Retinal pigment epithelial cell (primary cell): ENCODE data around the gene IQGAP2.

Experiments used
- DNase-seq: peaks from one replicate; pipeline ENCODE4 v3.0.0-alpha.2; 2010; ENCODE audit warnings: low read depth
- H3K4me3 ChIP-seq: 2 replicates; pipeline ENCODE4 v1.5.1; 2011; ENCODE audit warnings: mild to moderate bottlenecking, low read length, control low read depth, moderate library complexity
- CTCF ChIP-seq: conservative IDR thresholded peaks from 2 replicates; pipeline ENCODE4 v1.5.1; 2011; ENCODE audit warnings: low read depth, low read length, control low read depth, inconsistent platforms

IQGAP2 gene

DNA sequence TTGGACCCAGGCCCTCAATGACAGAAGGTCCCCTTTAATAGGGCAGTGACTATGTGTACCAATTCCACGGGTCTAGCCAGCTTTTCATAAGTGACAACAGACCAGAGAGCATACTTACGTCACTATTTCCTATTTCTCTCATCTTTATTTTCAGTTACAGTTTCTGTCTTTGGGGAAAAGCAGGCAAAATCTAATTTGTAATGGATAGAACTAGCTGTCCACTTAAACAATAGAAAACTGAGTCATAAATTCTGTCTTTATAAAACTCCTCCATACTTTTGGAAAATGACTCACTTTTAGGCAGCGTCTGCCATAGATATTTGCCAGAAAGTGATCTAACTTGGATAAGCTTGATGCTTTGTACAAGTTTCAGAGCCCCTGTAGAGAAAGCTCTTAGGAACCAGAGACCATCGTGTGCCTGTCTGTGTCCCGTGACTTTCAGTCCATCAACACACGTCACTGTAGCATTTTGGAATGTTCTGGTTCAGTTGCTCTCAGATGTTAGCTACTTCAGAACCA is 118.2 kb downstream of the IQGAP2 start:
- DNase-seq, result no peak
- no peak overlapping the region for H3K4me3 ChIP-seq
- no peak for TF ChIP-seq CTCF

DNA sequence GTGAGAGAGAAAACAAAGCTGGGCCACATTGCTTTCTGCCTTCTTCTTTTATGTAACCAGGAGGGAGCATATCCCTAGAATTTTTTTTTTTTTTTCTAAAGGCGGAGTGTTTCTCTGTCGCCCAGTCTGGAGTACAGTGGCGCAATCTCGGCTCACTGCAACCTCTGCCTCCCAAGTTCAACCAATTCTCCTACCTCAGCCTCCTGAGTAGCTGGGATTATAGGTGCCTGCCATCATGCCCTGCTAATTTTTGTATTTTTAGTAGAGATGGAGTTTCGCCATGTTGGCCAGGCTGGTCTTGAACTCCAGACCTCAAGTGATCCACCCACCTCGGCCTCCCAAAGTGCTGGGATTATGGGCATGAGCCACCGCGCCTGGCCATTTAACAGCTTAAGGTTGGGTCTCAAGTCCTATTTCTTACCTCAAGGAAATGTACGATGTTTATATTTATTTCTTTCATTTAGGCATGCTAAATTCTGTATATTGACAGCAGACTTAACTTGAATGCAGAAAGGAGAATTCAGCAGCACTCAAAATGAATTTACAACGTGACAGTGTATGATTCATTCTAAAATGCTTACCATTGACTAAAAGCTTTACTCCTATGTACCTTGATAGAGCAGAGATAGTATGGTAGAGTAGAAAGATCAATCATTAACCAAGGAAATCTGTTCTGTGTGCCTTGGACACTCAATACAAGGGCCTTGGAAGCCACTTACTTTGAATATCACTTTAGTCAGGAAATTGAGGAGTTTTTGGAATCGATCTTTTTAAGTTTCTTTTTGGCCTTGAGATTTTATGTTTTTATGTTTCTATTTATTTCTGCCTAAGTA is 119.2 kb downstream of the IQGAP2 start:
- no peak for DNase-seq
- no peak for TF ChIP-seq CTCF

DNA sequence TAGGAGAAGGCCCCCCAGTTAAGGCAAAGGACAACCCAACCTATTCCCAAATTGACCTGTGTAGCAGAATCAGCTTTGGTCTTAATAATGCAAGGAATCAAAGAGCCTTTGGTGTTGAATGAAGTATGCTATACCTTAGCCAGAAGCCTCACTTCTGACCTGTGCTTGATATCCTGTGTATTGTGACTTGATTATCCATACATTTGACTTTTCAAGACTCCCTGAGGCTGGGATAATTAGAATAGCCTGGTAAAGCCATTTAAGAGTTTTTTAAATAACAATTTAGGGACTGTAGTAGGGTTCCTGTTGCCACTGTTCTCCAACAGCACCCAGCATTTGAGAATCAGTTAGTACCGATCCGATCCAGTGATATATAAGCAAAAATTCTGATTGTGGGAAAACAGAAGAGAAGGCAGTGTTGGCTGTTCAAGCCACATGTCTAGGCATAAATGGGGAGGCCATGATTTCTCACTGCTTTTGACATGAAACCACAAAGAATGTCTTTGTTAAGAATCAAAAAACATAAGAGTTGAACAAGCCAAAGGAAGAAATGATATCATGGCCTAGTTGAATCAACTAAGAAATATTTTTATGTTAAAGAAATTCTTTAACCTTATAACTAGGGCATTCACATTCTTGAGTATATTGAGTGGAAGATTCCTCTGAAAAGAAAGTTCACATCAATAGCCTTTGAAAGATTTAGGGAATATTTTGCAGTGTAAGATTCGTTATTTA is 121.2 kb downstream of the IQGAP2 start:
- H3K4me3 ChIP-seq, result no peak overlapping the region
- DNase-seq, result no peak
- no peak for TF ChIP-seq CTCF

More for the DNA sequence above, 119.2 kb downstream of the IQGAP2 start:
- H3K4me3 ChIP-seq, result no peak overlapping the region

GRCh38 chr5:76524868-76525267 is 121.8 kb downstream of the IQGAP2 start:
- DNase-seq, result no peak
- TF ChIP-seq CTCF, result no peak
- H3K4me3 ChIP-seq, result no peak overlapping the region

DNA sequence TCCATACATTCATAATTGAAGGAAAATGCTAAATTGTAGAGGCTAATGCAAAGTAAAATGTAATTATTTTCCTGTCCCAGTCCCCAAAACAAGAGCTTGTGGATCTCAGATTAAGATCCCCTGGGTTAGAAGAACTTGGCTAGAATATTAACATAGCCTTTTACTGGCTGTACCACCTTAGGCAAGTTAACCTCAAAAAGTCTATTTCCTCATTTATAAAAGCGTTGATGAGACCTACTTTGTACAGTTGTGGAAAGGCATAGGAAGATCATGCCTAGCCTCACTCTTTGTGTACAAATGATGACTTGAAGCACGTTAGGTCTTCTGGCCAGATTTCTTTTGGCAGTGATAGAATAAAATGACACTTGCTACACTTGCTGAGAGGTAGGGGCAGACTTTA is 122.9 kb downstream of the IQGAP2 start:
- no peak for DNase-seq
- no peak for TF ChIP-seq CTCF
- no peak overlapping the region for H3K4me3 ChIP-seq

- no peak overlapping the region for H3K4me3 ChIP-seq
- TF ChIP-seq CTCF, result no peak
- no peak for DNase-seq
Observed at GRCh38 chr5:76526950-76527583, 124.0 kb downstream of the IQGAP2 start.
